GDM1 (cell line): Measurements from ENCODE around the gene NDUFV1.
"Not testable (repeated sequence)": the region's sequence is repeated elsewhere in the genome, so short reads cannot be mapped to it uniquely, and the experiment has no call there.

Experiments used
- DNase-seq: peaks from one replicate; lab custom pipeline; 2025; lab: John Stamatoyannopoulos, UW

NDUFV1 gene

DNA sequence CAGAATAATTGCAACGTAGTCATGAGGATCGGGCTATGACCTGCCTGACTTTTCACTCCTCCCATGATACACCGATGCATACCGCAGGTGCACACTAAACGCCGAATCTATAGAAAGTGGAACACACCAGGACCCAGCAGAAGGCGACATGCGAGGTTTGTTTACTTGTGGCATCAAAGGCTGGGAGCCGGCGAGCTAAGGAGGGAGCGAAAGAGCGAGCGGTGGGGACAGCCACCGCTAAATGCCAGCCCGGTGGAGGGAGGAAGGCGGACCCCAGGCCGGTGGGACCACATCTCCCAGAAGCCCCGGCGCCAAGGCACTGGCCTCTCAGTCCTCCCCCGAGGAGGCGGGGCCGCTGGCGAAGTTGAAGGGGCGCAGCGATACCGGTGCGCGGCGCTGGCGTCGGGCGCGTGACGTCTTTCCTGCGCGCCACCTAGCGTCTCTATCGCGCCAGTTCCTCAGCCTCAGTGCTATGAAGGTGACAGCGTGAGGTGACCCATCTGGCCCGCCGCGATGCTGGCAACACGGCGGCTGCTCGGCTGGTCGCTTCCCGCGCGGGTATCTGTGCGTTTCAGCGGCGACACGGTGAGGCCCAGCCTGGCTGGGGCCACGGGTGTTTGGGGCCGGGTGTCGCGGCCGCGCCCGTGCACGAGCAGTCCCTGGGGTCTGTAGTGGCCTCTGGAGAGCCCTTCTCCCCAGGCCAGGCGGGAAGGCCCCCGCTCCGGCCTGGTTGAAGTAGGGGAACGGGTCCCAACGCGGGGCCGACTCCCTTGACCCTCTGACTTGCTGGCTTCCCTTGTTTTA lies at the start of gene NDUFV1:
Gene NDUFV1, plus strand, starts transcription at position 445 of the 804 bp plus-strand sequence. Its CDS starts 69 bp downstream, at position 514.
- DNase-seq = peak; percentile 96

DNA sequence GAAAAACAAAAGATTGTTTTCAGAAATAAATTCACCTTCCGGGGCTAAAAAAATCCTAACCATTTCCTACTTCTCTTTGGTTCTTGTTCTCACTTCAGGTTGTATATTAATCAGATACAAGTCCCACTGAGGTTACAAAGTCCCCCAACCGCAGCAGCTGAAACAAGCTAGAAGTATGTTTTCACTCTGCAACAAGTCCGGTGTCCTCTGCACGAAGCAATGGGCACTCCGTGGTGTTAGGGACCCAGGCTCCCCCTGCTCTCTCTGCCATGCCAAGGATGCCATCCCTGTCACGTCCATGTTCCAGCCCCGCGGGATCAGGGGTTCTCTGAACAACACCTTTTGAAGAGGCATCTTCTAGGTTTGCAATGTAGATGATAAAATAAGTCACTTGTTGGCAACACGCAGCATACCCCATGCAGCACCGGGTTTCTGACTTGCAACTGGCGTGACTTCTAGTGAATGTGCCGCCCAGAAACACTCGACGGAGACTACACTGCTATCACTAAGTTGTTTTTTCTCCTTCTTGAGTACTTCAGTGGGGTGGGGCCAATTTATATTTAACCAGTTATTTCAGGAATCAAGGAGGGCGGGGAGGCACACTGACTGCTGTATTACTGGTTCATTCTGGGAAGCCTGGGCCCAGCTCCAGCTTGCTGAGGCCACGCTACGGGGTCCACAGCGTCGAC lies 48.5 kb upstream of the NDUFV1 start:
- DNase-seq = no peak

- DNase-seq = no peak
These were observed 44.6 kb upstream of the NDUFV1 start for GRCh38 chr11:67561971-67562619.

DNA sequence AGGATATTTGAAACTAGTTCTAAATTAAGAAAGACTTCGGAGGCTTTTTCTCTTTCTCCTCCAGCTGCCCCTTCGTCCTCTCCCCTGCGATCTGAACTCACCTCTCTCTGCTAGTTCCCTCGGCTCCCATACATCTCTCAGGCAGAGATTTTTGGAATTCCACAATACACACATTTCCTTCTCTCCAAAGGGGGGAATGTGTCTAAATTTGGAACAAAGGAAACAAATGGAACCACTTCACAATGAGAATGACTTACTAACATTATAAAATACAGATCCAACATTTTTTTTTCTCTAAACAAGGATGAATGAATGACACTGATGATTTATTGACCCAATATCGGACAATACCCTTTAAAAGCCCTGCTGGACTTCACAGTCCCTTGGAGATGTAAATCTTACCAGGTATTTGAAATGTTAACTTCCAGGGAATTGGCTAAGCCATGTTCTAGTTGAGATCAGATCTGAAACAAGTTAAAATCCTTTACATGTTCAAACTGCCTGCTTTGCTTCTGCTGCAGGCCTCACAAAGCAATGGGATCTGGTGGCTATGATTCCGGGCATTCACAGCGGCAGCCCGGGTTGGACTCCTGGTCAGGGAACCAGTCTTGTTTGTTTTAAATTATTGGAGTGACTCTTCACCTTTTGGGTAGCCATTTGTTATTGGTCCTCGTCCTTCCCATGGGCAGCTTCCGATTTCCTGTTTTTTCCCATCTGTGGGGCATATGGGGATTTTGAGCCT lies 43.6 kb upstream of the NDUFV1 start:
- no peak for DNase-seq

DNA sequence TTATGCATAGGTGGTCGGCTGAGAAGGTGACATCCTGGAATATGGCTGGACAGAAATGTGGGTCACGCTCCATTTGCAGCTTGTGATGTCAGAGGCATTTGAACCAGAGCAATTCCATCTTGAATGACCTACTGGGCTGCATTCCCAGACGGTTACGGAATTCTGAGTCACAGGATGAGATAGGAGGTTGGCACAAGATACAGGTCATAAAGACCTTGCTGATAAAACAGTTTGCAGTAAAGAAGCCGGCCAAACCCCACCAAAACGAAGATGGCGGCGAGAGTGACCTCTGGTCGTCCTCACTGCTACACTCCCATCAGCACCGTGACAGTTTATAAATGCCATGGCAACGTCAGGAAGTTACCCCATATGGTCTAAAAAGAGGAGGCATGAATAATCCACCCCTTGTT lies 43.0 kb upstream of the NDUFV1 start:
- not testable (repeated sequence) for DNase-seq

- DNase-seq = no peak
These were observed 42.5 kb upstream of the NDUFV1 start for GRCh38 chr11:67564230-67564629.

DNA sequence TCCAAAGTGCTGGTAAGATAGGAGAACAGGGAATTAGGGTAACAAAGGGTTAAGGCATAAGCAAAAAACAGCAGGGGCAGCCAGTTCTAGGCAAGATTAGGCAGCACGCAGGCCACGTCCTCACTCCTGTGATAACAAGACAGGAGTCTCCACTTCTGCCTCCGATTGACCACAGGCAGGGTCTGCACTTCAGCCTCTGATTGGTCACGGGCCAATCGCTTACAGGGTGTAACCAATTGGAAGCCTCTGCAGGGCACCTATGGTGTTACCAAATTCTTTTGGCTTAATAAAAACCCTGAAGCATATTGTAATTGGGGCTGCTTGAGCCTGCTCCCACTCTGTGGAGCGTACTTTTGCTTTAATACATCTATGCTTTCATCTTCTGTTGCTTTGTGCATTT lies 35.3 kb upstream of the NDUFV1 start:
- no peak for DNase-seq

DNA sequence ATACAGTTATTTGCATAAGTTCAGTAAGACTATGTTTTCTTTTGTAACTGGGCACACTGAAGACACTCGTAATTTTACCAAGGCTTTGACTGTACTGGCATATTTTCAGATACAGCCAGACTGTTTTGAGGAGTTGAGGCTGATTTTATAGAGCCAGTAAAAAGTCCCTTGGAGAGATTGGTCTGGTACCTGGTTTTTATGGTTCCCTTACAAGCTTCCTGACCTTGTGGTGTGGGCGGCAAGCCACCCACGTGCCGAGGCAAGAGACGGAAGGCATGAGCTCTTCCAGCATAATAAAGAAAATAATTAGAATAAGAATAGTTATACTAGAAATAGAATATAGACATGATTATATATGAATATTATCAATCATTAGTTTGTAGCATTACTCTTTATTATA lies 34.4 kb upstream of the NDUFV1 start:
- no peak for DNase-seq

DNA sequence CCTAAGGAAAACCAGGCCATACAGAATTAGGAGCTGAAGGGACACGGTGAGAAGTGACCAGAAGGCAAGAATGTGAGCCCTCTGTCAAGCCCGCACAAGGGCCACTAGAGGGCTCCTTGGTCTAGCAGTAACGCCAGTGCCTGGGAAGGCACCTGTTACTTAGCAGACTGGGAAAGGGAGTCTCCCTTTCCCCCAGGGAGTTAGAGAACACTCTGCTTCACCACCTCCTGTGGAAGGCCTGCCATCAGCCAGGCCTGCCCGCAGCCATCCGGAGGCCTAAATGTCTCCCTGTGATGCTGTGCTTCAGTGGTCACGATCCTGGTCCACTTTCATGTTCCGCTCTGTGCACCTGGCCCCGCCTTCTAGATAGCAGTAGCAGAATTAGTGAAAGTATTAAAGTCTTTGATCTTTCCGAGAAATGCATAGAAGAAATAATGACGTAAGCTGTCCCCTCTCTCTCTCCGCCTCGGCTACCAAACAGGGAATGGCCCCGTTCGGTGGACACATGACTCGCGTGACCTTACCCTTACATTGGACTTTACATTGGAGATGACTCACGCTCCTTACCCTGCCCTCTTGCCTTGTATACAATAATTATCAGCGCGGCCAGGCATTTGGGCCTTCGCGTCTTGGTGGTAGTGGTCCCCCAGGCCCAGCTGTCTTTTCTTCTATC lies 33.9 kb upstream of the NDUFV1 start:
- DNase-seq = peak; percentile 42

DNA sequence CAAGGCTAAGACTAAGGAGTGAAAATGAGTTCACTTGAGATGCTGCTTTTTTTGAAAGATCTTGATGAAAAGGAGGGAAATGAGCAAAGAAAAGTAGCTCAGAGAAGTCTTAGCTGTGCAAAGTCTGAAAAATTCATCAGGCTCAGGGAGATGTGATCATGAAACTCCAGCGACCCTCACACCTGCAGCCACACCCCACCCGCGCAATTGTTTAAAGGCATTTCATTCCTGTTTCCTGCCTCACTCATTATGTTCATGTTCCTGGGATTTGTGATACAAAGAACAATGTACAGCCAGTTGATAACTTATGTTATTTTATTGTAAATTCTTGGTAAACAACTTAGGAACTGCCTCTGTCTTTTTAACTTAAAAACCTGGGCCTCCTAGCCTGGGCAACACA lies 31.8 kb upstream of the NDUFV1 start:
- DNase-seq = no peak

DNA sequence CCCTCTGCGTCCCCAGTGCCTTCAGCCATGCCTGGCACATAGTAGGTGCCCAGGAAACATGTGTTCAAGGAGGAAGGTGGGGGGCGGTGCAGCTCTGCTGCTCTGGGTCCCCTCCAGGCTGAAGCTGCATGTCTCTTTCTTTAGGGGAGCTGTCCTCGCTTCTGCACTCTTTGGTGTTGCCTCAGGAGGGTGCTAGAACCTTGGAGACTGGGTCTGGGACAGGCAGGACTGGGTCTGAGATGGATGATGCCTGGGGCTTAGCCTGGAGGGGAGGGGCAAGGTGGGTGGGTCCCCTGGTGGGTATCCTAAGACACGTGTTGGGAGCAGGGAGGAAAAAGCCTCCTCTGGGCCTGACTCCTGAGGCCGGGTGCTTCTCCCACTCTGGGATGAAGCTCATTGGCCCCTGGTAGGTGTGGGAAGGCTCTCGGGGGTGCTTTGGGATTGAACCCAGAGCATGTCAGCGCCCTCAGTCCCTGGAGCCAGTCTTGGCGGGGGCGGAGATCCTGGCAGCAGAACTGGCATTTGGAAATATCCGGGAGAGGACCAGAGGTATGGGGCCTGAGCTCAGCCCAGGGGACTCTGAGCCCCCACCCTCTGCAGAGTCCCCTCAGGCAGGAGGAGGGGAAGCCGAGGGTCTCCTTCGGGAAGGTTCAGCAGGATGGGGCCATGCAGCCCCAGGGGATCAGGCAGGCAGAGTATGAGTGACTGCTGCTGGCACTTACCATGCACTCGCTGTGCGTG lies 29.8 kb upstream of the NDUFV1 start:
- DNase-seq = peak; percentile 29

- DNase-seq = no peak
These were observed 28.8 kb upstream of the NDUFV1 start for GRCh38 chr11:67577951-67578350.

GRCh38 chr11:67581469-67581868 lies 25.3 kb upstream of the NDUFV1 start:
- no peak for DNase-seq

GRCh38 chr11:67582011-67582410 lies 24.7 kb upstream of the NDUFV1 start:
- DNase-seq = no peak

DNA sequence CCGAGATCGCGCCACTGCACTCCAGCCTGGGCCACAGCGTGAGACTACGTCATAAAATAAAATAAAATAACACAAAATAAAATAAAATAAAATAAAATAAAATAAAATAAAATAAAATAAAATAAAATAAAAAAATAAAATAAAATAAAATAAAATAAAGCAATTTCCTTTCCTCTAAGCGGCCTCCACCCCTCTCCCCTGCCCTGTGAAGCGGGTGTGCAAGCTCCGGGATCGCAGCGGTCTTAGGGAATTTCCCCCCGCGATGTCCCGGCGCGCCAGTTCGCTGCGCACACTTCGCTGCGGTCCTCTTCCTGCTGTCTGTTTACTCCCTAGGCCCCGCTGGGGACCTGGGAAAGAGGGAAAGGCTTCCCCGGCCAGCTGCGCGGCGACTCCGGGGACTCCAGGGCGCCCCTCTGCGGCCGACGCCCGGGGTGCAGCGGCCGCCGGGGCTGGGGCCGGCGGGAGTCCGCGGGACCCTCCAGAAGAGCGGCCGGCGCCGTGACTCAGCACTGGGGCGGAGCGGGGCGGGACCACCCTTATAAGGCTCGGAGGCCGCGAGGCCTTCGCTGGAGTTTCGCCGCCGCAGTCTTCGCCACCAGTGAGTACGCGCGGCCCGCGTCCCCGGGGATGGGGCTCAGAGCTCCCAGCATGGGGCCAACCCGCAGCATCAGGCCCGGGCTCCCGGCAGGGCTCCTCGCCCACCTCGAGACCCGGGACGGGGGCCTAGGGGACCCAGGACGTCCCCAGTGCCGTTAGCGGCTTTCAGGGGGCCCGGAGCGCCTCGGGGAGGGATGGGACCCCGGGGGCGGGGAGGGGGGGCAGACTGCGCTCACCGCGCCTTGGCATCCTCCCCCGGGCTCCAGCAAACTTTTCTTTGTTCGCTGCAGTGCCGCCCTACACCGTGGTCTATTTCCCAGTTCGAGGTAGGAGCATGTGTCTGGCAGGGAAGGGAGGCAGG lies 23.2 kb upstream of the NDUFV1 start, which contains the start of gene GSTP1:
Gene GSTP1, plus strand, starts transcription at position 566 of the 958 bp plus-strand sequence. Its CDS starts 32 bp downstream, at position 598.
- peak; percentile 92 for DNase-seq

DNA sequence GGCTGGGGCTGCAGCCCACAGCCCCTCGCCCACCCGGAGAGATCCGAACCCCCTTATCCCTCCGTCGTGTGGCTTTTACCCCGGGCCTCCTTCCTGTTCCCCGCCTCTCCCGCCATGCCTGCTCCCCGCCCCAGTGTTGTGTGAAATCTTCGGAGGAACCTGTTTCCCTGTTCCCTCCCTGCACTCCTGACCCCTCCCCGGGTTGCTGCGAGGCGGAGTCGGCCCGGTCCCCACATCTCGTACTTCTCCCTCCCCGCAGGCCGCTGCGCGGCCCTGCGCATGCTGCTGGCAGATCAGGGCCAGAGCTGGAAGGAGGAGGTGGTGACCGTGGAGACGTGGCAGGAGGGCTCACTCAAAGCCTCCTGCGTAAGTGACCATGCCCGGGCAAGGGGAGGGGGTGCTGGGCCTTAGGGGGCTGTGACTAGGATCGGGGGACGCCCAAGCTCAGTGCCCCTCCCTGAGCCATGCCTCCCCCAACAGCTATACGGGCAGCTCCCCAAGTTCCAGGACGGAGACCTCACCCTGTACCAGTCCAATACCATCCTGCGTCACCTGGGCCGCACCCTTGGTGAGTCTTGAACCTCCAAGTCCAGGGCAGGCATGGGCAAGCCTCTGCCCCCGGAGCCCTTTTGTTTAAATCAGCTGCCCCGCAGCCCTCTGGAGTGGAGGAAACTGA lies 22.4 kb upstream of the NDUFV1 start:
- DNase-seq = peak; percentile 56

GRCh38 chr11:67584881-67585873 lies 21.6 kb upstream of the NDUFV1 start:
- DNase-seq = no peak

DNA sequence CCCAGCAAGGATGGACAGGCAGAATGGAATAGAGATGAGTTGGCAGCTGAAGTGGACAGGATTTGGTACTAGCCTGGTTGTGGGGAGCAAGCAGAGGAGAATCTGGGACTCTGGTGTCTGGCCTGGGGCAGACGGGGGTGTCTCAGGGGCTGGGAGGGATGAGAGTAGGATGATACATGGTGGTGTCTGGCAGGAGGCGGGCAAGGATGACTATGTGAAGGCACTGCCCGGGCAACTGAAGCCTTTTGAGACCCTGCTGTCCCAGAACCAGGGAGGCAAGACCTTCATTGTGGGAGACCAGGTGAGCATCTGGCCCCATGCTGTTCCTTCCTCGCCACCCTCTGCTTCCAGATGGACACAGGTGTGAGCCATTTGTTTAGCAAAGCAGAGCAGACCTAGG lies 20.8 kb upstream of the NDUFV1 start:
- no peak for DNase-seq
